NCI-H2081 (cell line): Measurements from ENCODE around the gene OLFM1.

Experiments used
- DNase-seq, 2 experiments: peaks; one replicate each; lab custom pipeline; 2025; lab: John Stamatoyannopoulos, UW

The OLFM1 gene

DNA sequence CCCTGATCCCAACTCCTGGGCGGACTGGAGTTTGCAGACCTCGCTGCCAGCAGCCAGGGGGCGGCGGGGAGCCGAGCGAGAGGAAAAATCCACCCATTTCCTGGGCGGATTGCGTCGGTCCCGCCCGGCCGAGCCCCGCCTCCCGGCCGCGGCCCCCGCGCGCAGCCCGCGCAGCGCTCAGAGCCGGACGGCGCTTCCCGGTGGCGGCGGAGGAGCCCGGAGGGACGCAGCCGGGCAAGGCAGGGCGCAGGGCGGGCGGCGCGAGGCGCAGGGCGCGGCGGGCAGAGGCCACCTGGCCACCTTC, at the start of gene OLFM1:
OLFM1 (plus strand) TSS at position 180 of the 304 bp plus-strand sequence. CDS start 322 bp downstream, outside the sequence.
- peak in 1 of 2 experiments; percentile 35 for DNase-seq

GRCh38 chr9:135038331-135038730, 49.1 kb upstream of the OLFM1 start:
- no peak for DNase-seq

DNA sequence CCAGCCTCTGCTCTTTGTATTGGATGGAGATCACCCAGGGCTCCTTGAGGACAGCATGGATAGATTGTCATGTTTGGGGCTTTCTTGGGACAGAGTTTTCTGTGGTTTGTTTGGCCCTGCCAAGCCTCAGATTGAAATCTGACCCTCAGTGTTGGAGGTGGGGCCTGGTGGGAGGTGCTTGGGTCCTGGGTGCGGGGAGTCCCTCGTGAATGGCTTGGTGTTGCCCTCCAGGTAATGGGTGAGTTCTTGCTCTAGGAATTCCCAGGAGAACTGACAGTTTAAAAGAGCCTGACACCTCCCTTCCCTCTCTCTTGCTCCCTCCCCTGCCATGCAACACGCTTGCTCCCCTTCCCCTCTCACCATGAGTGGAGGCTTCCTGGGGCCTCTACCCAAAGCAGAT, 48.6 kb upstream of the OLFM1 start:
- no peak for DNase-seq

DNA sequence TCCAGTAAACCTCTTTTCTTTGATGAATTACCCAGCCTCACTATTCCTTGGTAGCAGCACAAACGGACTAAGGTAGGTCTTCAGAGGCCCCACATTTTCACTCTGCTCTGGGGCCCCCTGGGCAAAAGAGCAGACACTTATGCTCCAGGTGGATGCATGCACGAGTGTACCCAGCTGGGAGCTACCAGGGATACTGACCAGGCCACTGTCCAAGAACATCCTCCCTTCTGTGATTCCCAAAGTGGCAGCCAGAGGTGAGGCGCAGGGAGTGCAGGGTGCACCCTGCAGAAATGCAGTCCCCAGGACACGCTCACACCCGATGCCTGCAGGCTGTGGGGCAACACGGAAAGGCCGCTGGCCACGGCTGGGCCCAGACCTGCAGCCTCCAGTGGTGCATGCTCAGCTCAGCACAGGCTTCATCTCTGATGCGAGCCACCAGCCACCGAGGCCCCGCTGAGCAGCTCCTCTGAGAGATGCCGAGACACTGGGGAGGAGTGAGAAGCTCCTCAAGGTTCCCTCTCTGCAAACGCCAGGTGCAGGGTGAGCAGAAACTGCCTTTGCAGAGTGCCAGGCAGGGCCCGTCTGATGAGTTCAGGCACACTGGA, 48.1 kb upstream of the OLFM1 start:
- no peak for DNase-seq

DNA sequence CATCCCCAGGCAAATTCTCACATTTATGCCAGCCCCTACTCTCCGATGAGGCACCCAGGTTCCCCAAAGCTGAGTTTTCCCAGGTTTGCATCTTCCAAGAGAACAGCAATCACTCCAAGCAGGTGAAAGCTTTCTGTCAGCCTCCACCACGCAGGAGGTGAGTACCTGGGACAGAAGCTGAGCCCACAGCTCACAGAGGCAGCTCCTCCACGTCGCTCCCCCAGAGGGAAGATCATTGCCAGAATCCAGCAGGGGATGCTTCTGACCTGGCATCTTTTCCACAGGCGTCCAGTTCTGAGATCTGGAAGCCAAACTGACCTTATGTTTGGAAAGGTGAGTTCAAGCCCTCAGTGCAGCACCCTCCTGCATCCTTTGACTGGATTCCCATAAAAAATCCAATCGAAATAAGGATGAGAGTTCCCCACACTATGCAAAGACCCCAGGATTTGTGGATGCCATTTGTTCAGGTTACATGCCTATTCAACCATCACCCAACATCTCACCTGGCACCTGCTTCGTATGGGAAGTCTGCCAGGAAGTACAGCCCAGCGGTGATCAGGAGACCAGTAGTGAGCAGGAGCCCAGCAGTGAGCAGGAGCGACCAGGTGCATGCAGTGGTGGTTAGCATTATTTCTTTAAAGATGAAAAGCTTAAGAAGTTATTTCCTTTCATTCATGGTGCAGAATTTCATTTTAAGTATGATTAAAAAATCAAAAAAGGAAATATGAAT, 47.4 kb upstream of the OLFM1 start:
- no peak for DNase-seq

DNA sequence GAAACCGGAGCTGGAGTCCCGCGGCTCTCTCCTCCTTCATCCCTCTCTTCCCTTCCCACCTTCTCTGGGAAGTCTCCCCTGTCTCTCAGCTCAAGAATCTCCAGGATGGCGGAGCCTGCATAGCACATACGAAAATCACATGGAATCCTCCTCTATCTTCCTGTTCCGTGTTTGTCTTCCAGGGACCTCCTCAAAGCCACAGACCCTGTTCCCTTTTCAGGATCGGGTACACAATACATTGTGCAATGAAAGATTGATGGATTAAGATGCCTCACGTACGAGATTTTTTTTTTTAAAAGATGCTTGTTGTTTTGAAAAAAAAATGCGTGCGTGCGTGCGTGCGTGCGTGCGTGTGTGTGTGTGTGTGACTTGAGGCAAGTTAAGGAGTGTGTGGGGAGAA, 46.6 kb upstream of the OLFM1 start:
- no peak for DNase-seq

GRCh38 chr9:135043345-135043744, 44.1 kb upstream of the OLFM1 start:
- DNase-seq = no peak

DNA sequence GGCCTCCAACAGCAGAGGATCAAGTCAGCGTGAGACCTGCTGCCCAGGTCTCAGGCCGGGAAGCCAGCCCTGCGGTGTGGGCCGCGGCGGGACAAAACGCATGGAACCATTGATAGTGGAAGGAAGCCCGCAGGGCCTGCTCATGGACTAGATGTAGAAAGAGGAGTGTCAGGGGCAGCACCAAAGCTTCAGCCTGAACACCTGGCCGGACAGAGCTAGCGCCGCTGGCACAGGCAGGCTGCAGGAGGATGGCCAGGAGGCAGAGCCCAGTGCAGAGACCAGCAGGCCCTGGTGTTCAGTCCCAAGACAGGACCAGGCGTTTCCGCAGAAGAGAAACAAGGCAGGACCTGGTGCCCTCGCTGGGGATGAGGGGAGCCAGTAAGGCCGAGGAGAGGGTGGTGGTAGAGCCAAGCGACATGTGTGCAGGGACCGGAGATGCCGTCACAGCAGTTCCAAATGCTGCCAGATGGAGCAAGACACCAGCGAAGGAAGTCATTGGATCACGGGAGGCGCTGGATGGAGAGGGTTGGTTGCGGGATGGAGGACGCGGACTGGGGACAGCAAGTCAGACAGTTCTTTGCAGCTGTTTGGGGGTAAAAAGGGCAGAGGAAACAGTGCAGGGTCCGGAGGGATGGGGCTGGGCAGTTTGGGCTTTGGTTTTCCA, 42.1 kb upstream of the OLFM1 start:
- DNase-seq = no peak

- no peak for DNase-seq
Measured at GRCh38 chr9:135045928-135046738, 41.3 kb upstream of the OLFM1 start.

DNA sequence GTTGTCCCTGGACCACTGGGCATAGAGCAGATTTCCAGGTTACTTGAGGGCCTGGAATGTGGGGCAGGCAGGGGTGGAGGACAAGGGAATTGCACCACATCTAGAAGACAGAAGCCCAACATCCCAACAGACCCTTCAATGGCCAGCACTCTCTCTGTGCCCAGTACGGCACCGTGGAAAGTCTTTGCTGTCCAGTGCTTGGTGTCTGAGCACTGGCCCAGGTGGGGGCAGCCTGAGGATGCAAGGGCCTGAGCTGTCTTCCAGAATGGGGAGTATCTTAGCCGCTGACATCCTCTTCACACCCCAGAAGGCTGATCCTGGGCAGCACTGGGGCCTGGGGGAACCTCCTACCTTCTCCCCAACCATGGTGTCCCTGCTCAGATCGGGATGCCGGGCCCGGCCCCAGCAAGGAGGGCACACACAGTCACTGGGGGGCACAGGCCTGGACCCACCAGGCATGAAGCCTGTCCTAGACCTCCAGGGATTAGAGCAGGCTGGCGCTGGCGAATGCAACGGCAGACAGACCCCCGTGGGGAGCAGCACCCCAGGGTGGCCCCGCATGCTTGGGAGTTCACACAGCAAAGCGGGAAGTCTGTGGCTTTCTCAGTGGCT, 40.6 kb upstream of the OLFM1 start:
- DNase-seq = no peak

DNA sequence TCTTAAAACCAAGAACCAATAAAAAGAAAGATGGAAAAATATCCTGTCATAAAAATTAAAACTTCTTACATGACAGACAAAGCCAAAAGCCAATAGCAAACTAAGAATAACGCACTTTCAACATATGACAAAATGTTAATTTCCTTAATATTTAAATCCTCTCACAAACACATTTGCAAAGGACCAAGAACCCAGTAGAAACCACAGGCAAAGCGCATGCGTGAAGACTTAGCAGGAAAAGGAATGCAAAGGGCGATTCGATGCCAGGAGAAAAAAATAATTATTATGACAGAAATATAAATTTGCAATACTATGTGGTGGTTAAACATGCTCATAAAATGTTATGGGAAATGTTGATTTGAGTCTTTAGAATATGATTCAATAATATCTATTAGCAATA, 39.9 kb upstream of the OLFM1 start:
- DNase-seq = no peak

- no peak for DNase-seq
Measured at GRCh38 chr9:135048046-135048757, 39.3 kb upstream of the OLFM1 start.

- no peak for DNase-seq
Measured at GRCh38 chr9:135048758-135049444, 38.6 kb upstream of the OLFM1 start.

- no peak for DNase-seq
Measured at GRCh38 chr9:135049460-135049859, 38.0 kb upstream of the OLFM1 start.

- DNase-seq = no peak
Measured at GRCh38 chr9:135050072-135050990, 37.1 kb upstream of the OLFM1 start.

DNA sequence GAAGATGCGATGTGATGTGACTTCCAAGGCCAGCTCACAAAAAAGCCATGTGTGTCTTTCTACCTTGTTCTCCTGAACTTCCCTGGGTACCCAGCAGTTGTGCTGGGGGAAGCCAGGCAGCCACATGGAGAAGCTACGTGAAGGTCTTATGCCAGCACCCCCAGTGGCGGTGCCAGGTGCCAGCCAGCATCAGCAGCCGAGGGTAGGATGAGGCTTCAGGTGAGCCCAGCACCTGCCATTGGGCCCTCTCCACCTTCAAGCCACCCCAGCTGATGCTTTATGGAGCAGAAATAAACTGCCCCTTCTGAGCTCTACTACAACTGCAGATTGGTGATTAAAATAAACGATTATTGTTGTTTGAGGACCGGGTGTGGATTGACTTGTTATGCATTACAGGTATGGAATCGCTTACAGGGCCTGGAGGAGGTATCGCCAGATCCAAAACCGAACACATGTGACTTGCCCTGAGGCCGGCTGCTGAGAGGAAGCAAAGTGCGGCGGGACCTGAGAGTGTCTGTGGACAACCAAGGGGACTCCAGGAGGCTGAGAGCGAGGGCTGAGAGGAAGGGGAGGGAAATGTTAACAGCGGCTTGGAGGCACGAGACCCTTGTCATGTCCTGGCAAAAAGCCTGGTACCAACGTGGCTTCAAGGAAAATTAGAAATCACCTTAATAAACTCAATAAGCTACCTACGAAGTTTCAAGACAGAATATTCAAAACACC, 36.0 kb upstream of the OLFM1 start:
- DNase-seq = no peak

GRCh38 chr9:135053133-135053532, 34.3 kb upstream of the OLFM1 start:
- DNase-seq = no peak

DNA sequence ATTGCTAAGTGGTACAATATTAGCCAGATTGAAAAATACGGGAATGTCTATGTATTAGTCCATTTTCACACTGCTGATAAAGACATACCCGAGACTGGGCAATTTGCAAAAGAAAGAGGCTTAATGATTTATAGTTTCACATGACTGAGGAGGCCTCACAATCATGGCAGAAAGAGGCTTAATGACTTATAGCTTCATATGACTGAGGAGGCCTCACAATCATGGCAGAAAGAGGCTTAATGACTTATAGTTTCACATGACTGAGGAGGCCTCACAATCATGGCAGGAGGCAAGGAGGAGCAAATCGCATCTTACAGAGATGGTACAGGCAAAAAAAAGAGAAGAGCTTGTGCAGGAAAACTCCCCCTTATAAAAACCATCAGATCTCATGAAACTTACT, 32.3 kb upstream of the OLFM1 start:
- DNase-seq = no peak

GRCh38 chr9:135056541-135056940, 30.9 kb upstream of the OLFM1 start:
- no peak for DNase-seq
